GM12878 (cell line): ENCODE data around the gene BOLA2B. TPM values are rescaled to one million over a fixed set of nuclear protein-coding genes. Genes with fewer than 3 reads are reported as not detected.

Source experiments
- BMI1 ChIP-seq: fragments of 450-650 bp; IDR thresholded peaks from 2 replicates; pipeline ENCODE4 v1.6.1; 2016; ENCODE audit warnings: mild to moderate bottlenecking, moderate library complexity, borderline replicate concordance
- CBX5 ChIP-seq: sonication (generic); IDR thresholded peaks from 2 replicates; pipeline ENCODE4 v1.6.1; 2016; ENCODE audit warnings: low read depth, moderate library complexity, mild to moderate bottlenecking, inconsistent platforms
- IRF5 ChIP-seq: fragments of 450-650 bp; IDR thresholded peaks from 2 replicates; pipeline ENCODE4 v1.6.1; 2017; ENCODE audit warnings: borderline replicate concordance
- JUNB ChIP-seq: IDR thresholded peaks from 2 replicates; pipeline ENCODE4 v1.6.1; 2016; ENCODE audit warnings: antibody characterized with exemption, mild to moderate bottlenecking
- KAT2A ChIP-seq: conservative IDR thresholded peaks from 2 replicates; pipeline ENCODE4 v1.6.1; 2011; ENCODE audit warnings: low read depth, low read length; ENCODE audit not compliant: control insufficient read depth
- MLLT1 ChIP-seq: fragments of 450-650 bp; IDR thresholded peaks from 2 replicates; pipeline ENCODE4 v1.6.1; 2016; ENCODE audit warnings: mild to moderate bottlenecking
- MTA2 ChIP-seq: fragments of 450-650 bp; IDR thresholded peaks from 2 replicates; pipeline ENCODE4 v1.6.1; 2016; ENCODE audit warnings: low read depth, mild to moderate bottlenecking, moderate library complexity
- MTA3 ChIP-seq: IDR thresholded peaks from 2 replicates; pipeline ENCODE4 v1.6.1; 2012; ENCODE audit warnings: low read length, inconsistent platforms, borderline replicate concordance
- MXI1 ChIP-seq: fragments of 150-350 bp; IDR thresholded peaks from 2 replicates; pipeline ENCODE4 v1.6.1; 2011; ENCODE audit warnings: low read depth, mild to moderate bottlenecking, inconsistent platforms, low read length, improper control_type of control experiment
- NR2C2 ChIP-seq: IDR thresholded peaks from 2 replicates; pipeline ENCODE4 v1.6.1; 2011; ENCODE audit warnings: borderline replicate concordance, low read depth; ENCODE audit not compliant: control insufficient read depth, insufficient read length
- RB1 ChIP-seq: fragments of 450-650 bp; formaldehyde crosslinking; IDR thresholded peaks from 2 replicates; pipeline ENCODE4 v1.6.1; 2017; ENCODE audit warnings: mild to moderate bottlenecking, borderline replicate concordance
- SMARCA5 ChIP-seq: fragments of 450-650 bp; IDR thresholded peaks from 2 replicates; pipeline ENCODE4 v1.6.1; 2017; ENCODE audit warnings: mild to moderate bottlenecking
- TAF1 ChIP-seq: IDR thresholded peaks from 2 replicates; pipeline ENCODE4 v1.6.1; 2011; ENCODE audit warnings: mild to moderate bottlenecking, low read depth, low read length, borderline replicate concordance
- TCF12 ChIP-seq: IDR thresholded peaks from 2 replicates; pipeline ENCODE4 v1.6.1; 2011; ENCODE audit warnings: low read depth, mild to moderate bottlenecking, low read length
- WRNIP1 ChIP-seq: IDR thresholded peaks from 2 replicates; pipeline ENCODE4 v1.6.1; 2011; ENCODE audit warnings: low read depth, low read length, improper control_type of control experiment, borderline replicate concordance
- YY1 ChIP-seq: IDR thresholded peaks from 2 replicates; pipeline ENCODE4 v1.6.1; 2011; ENCODE audit warnings: low read depth, mild to moderate bottlenecking, low read length
- ZNF592 ChIP-seq: fragments of 450-650 bp; IDR thresholded peaks from 2 replicates; pipeline ENCODE4 v1.6.1; 2017; ENCODE audit warnings: mild to moderate bottlenecking, moderate library complexity
- polyA plus RNA-seq, 11 experiments: library from polyadenylated mRNA; depleted of rRNA in 4 of 11; unstranded in 6 of 11; stranded (reverse) in 5 of 11; fragments of >200 nt; fragmentation: Nextera tagmentation in 4 of 11; fragmentation: Illumina TruSeq in 1 of 11; extraction: Ambion mirVana in 4 of 11; extraction: Trizol in 1 of 11; gene quantifications; 1 replicate in 1 of 11; 2 replicates in 10 of 11; pipeline versions ENCODE4 v1.2.1 to v1.2.3, GENCODE V29; 2011 to 2016; ENCODE audit warnings: inconsistent platforms in 2 of 11, missing spikeins in 2 of 11, low read depth in 1 of 11
- total RNA-seq, 4 experiments: library from RNA; depleted of rRNA in 3 of 4; stranded (reverse); fragments of >200 nt in 3 of 4; fragmentation: Illumina TruSeq in 1 of 4; extraction: Trizol in 1 of 4; gene quantifications; 2 replicates each; pipeline versions ENCODE4 v1.2.1 to v1.2.3, GENCODE V29; 2013 to 2021
- TF ChIP-seq, protein P1 (sequence below): fragments of 450-650 bp; IDR thresholded peaks from 2 replicates; pipeline ENCODE4 v1.6.1; 2016; ENCODE audit warnings: mild to moderate bottlenecking
- TF ChIP-seq, protein P2 (sequence below): fragments of 150-350 bp; IDR thresholded peaks from 2 replicates; pipeline ENCODE4 v1.6.1; 2016; ENCODE audit warnings: low read depth, low read length

Gene BOLA2B
- total and polyA plus RNA-seq, 10 of the 15 experiments (the other 5 are each of a cell fraction or from before 2014, with no cell fraction given) = 39.9 to 292 (median 130) TPM

- TF ChIP-seq, protein P1, sequence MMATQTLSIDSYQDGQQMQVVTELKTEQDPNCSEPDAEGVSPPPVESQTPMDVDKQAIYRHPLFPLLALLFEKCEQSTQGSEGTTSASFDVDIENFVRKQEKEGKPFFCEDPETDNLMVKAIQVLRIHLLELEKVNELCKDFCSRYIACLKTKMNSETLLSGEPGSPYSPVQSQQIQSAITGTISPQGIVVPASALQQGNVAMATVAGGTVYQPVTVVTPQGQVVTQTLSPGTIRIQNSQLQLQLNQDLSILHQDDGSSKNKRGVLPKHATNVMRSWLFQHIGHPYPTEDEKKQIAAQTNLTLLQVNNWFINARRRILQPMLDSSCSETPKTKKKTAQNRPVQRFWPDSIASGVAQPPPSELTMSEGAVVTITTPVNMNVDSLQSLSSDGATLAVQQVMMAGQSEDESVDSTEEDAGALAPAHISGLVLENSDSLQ = no peak
- TF ChIP-seq MLLT1 = no peak
- no peak for TF ChIP-seq TAF1
- no peak for TF ChIP-seq JUNB
- peak; percentile 92 for TF ChIP-seq NR2C2
- peak; percentile 74; the same call in 1 of the 2 replicates for TF ChIP-seq SMARCA5
- TF ChIP-seq MXI1 = peak; percentile 48
- TF ChIP-seq WRNIP1 = no peak
- TF ChIP-seq ZNF592 = no peak
- no peak for TF ChIP-seq MTA3
- TF ChIP-seq CBX5 = no peak
- peak; percentile 63 for TF ChIP-seq TCF12
- peak; percentile 77 for TF ChIP-seq RB1
- TF ChIP-seq KAT2A = no peak
- TF ChIP-seq, protein P2, sequence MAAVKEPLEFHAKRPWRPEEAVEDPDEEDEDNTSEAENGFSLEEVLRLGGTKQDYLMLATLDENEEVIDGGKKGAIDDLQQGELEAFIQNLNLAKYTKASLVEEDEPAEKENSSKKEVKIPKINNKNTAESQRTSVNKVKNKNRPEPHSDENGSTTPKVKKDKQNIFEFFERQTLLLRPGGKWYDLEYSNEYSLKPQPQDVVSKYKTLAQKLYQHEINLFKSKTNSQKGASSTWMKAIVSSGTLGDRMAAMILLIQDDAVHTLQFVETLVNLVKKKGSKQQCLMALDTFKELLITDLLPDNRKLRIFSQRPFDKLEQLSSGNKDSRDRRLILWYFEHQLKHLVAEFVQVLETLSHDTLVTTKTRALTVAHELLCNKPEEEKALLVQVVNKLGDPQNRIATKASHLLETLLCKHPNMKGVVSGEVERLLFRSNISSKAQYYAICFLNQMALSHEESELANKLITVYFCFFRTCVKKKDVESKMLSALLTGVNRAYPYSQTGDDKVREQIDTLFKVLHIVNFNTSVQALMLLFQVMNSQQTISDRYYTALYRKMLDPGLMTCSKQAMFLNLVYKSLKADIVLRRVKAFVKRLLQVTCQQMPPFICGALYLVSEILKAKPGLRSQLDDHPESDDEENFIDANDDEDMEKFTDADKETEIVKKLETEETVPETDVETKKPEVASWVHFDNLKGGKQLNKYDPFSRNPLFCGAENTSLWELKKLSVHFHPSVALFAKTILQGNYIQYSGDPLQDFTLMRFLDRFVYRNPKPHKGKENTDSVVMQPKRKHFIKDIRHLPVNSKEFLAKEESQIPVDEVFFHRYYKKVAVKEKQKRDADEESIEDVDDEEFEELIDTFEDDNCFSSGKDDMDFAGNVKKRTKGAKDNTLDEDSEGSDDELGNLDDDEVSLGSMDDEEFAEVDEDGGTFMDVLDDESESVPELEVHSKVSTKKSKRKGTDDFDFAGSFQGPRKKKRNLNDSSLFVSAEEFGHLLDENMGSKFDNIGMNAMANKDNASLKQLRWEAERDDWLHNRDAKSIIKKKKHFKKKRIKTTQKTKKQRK = no peak
- peak; percentile 55; the same call in 1 of the 2 replicates for TF ChIP-seq MTA2
- no peak for TF ChIP-seq BMI1
- peak; percentile 60 for TF ChIP-seq YY1
- no peak for TF ChIP-seq IRF5
Observed at GRCh38 chr16:30186782-30187555, 6.5 kb downstream of the BOLA2B start (continued).
